ENCODE measurements around the gene CLCNKA. TPM values are rescaled to one million over a fixed set of nuclear protein-coding genes. Genes with fewer than 3 reads are reported as not detected.

Gene CLCNKA
- total RNA-seq, 1 donor from 2014 or later = 0.65 TPM

DNA sequence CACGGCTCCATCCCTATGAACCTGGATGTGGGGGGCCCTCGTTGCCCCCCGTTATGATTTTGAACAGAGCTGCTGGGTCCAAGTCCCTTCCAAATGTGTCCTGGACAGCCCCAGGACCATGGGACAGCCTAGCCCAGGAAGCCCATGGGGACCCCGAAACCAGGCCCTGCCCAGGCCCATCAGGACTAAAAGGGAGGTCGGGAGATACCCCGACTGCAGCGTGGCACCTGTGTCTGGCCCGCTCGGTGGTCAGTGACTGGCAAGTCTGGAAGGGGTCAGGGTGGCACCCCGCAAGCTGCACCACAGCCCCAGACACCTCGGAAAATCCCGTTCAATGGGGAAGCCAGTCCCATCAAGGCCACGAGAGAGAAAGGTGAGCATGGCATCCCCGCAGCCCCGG is 28.2 kb upstream of the CLCNKA start:
- no peaks in the 10 kb centered on the region for H3K9me3 ChIP-seq
- intact Hi-C loops (cut with DNase I) = loop anchor here (10.0 kb wide), 1 partner anchor 179 kb away; no protein-coding TSS in a partner anchor
- H3K4me3 ChIP-seq = no peak overlapping the region
- TF ChIP-seq, protein P1, sequence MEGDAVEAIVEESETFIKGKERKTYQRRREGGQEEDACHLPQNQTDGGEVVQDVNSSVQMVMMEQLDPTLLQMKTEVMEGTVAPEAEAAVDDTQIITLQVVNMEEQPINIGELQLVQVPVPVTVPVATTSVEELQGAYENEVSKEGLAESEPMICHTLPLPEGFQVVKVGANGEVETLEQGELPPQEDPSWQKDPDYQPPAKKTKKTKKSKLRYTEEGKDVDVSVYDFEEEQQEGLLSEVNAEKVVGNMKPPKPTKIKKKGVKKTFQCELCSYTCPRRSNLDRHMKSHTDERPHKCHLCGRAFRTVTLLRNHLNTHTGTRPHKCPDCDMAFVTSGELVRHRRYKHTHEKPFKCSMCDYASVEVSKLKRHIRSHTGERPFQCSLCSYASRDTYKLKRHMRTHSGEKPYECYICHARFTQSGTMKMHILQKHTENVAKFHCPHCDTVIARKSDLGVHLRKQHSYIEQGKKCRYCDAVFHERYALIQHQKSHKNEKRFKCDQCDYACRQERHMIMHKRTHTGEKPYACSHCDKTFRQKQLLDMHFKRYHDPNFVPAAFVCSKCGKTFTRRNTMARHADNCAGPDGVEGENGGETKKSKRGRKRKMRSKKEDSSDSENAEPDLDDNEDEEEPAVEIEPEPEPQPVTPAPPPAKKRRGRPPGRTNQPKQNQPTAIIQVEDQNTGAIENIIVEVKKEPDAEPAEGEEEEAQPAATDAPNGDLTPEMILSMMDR (IDR thresholded peaks at IDR 0.05) = no peak
- H3K36me3 ChIP-seq = no peaks in the 10 kb centered on the region
- no peak overlapping the region for H3K27ac ChIP-seq
- DNase-seq = no peak
- no peaks in the 10 kb centered on the region for H3K27me3 ChIP-seq (ENCODE audit: low read depth)
- no peaks in the 10 kb centered on the region for H3K4me1 ChIP-seq
- no peak for ATAC-seq

GRCh38 chr1:15994081-15994480 is 27.8 kb upstream of the CLCNKA start:
- no peak for DNase-seq
- no peak for ATAC-seq

DNA sequence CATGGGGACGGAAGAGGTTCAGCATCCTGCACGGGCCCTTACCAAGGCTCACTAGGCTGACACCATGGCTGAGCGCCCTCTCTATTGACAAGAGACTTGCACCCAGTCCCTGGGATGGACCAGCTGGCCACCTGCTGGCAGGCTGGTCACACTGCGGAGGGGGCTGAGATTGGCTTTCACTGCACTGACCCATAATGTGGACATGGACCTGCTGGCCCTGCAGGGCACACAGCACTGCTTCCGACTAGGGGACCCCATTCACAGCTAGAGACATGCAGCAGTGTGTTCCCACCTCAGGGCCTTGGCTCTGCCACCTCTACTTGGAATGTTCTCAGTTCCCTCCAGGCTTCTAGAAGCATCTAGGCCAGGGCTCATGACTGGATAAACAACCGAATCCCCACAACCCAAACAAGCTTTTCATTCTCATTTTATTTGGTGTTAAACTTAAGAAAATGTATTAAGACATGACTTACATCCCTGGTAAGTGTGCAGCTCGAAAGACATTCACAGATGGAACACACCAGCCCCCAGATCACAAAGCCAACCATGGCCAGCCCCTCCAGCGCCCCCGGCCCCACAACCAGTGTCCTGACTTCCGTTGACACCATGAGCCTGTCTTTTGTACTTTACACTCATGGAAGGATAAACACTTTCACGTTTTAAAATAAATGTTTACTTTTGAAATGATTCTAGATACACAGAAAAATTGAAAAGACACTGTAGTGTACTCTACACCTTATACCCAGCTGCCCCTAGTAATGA is 27.1 kb upstream of the CLCNKA start:
- Histone ChIP-seq H3K9me3 (no peaks in the 10 kb centered on the region), H3K36me3 (no peaks in the 10 kb centered on the region), H3K4me1 (no peaks in the 10 kb centered on the region), H3K27me3 (ENCODE audit: low read depth) (no peaks in the 10 kb centered on the region), H3K27ac (no peak overlapping the region), H3K4me3 (no peak overlapping the region)
- peak; percentile 73 for DNase-seq
- intact Hi-C loops (cut with DNase I) = loop anchor here (10.0 kb wide), 1 partner anchor 180 kb away; no protein-coding TSS in a partner anchor
- TF ChIP-seq, protein P1 (IDR thresholded peaks at IDR 0.05) = peak; percentile 92
- peak; percentile 85 to 87 for ATAC-seq

More at GRCh38 chr1:15994081-15994480, 27.8 kb upstream of the CLCNKA start:
- Histone ChIP-seq H3K4me1 (no peaks in the 10 kb centered on the region), H3K36me3 (no peaks in the 10 kb centered on the region), H3K27ac (no peak overlapping the region), H3K27me3 (ENCODE audit: low read depth) (no peaks in the 10 kb centered on the region), H3K4me3 (no peak overlapping the region), H3K9me3 (no peaks in the 10 kb centered on the region)
- TF ChIP-seq, protein P1 (IDR thresholded peaks at IDR 0.05) = no peak
- intact Hi-C loops (cut with DNase I) = loop anchor here (10.0 kb wide), 1 partner anchor 179 kb away; no protein-coding TSS in a partner anchor

- Histone ChIP-seq H3K9me3 (no peaks in the 10 kb centered on the region), H3K27me3 (ENCODE audit: low read depth) (no peaks in the 10 kb centered on the region), H3K36me3 (no peaks in the 10 kb centered on the region), H3K4me1 (no peaks in the 10 kb centered on the region), H3K4me3 (no peak overlapping the region), H3K27ac (no peak overlapping the region)
- intact Hi-C loops (cut with DNase I) = loop anchor here (10.0 kb wide), 1 partner anchor 182 kb away; no protein-coding TSS in a partner anchor
- TF ChIP-seq, protein P1 (IDR thresholded peaks at IDR 0.05) = no peak
- no peak for ATAC-seq
- DNase-seq = no peak
Measured at GRCh38 chr1:15997076-15997585, 24.7 kb upstream of the CLCNKA start.

DNA sequence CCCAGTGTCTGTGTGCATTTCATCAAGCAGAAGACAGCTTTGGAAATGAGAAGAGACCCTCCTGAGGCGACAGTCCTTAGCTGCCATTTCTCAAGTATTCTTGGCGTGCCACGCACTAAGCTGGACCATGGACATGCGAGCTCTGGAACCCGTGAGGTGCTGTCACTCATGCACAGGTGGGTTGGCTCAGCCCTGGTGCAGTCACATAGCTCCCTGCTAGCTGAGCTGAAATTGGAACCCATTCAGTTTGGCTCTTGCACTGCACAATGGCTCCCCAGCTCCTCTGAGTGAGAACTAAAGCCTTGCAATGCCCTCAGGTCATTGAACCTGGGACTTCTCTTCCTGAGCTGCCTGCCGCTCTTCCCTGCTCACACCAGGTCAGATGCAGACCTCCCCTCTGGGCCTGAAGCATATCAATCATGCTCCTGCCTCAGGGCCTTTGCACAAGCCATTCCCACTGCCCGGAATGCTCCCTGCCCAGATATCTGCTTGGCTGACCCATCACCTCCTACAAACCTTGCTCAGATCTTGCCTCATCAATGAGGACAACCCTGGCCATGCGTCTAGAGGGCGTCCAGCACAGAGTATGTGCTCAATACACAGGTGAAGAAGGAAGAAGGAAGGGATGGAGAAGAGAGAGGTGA is 24.1 kb upstream of the CLCNKA start:
- Histone ChIP-seq H3K27me3 (ENCODE audit: low read depth) (no peaks in the 10 kb centered on the region), H3K36me3 (no peaks in the 10 kb centered on the region), H3K4me1 (no peaks in the 10 kb centered on the region), H3K9me3 (no peaks in the 10 kb centered on the region), H3K27ac (no peak overlapping the region), H3K4me3 (no peak overlapping the region)
- intact Hi-C loops (cut with DNase I) = loop anchor here (10.0 kb wide), 1 partner anchor 183 kb away; no protein-coding TSS in a partner anchor
- DNase-seq (no peak), ATAC-seq (no peak)
- TF ChIP-seq, protein P1 (IDR thresholded peaks at IDR 0.05) = no peak
